ENCODE results near the gene GPR132. TPM values are rescaled to one million over a fixed set of nuclear protein-coding genes. Genes with fewer than 3 reads are reported as not detected.
A peak's percentile ranks its signal among the peaks of the same experiment; 100 is the strongest.

GPR132 gene
- total and polyA plus RNA-seq, 2 of the 8 experiments (the other 6 are each of a cell fraction or from before 2014, with no cell fraction given) = 0.11 TPM; not detected in 1

DNA sequence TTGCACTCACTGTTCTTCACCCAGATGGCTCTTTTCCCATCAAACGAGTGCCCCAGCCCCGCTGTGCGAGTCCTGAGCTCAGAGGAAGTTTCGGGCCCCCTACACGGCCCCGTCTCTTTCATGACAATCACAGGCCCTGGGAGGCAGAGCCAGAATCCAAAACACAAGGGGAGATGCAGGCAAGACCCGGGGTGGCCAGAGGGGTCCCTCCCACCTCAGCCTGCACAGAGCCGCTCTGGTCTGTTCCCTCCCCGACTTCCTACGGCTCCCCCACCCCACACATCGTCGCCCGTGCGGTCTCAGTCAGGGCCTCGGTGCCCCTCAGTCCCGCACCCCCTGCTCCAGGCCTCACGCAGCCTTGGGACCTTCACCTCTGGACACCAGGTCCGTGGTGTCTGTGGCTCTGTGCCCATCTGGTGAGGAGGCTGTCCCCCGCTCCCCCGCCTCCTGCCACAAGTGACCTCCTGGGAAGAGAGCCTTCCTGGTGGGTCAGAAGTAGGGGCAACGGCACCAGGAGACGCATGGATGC lies 8.9 kb downstream of the GPR132 start:
- no peak overlapping the region for H2BK120ac ChIP-seq (replicated peaks; ENCODE audit: low read depth, low read length)
- peaks cover 2 to 24% (median 19%) of the 10 kb centered on the region in 4 experiments; a peak in 5 of 7 replicates for H3K27me3 ChIP-seq (replicated peaks in 1 of 4; ENCODE audit: control insufficient read depth in 3 of 4, extremely low read depth in 1 of 4, insufficient read depth in 3 of 4, low read length in 3 of 4)
- peaks cover 7% of the 10 kb centered on the region; the same call in 1 of the 2 replicates for H3K23me2 ChIP-seq (ENCODE audit: low read depth, low read length)
- H2BK12ac ChIP-seq (ENCODE audit: low read depth, low read length) = peak overlapping the region; percentile 77; the same call in 1 of the 2 replicates
- peak overlapping the region; percentile 88 for H3K18ac ChIP-seq (ENCODE audit: extremely low read depth, low read length)
- no peaks in the 10 kb centered on the region for H3K79me2 ChIP-seq (ENCODE audit: control insufficient read depth in 1 of 2, insufficient read depth in 2 of 2, low read length in 2 of 2)
- 29% methylated on average over 20 of the region's 22 CpGs; no CpG with 5 or more reads in 1 of the 2 experiments for WGBS, 2 experiments (ENCODE audit: extremely low coverage in 1 of 2, insufficient coverage in 1 of 2, insufficient read length in 1 of 2, insufficient replicate concordance in 2 of 2, low coverage in 1 of 2, low lambda C conversion rate in 2 of 2, missing lambda C conversion rate in 1 of 2)
- POLR2A ChIA-PET (ENCODE audit: partially characterized antibody) = no interaction called here
- peaks cover 0 to 21% (median 14%) of the 10 kb centered on the region in 4 experiments; a peak in 6 of 7 replicates for H3K4me1 ChIP-seq (replicated peaks in 1 of 4; ENCODE audit: control insufficient read depth in 3 of 4, insufficient read depth in 4 of 4, low read length in 3 of 4)
- H2AFZ ChIP-seq (ENCODE audit: low read length) = peak overlapping the region; percentile 66; the same call in 1 of the 2 replicates
- H3K9me3 ChIP-seq (ENCODE audit: insufficient read depth in 2 of 2, low read depth in 1 of 2, low read length in 1 of 2) = no peaks in the 10 kb centered on the region
- no peak overlapping the region for H3K56ac ChIP-seq (replicated peaks; ENCODE audit: insufficient read length, low read depth, low read length)
- FAIRE-seq (no peak), DNase-seq (ENCODE audit: low read depth in 1 of 2, low spot score in 2 of 2) (no peak)
- no peak overlapping the region for H3K27ac ChIP-seq (ENCODE audit: low read depth, low read length)
- no peak overlapping the region for H3K23ac ChIP-seq (ENCODE audit: insufficient read length)
- H3K4me3 ChIP-seq (ENCODE audit: extremely low read depth in 1 of 4, insufficient read depth in 2 of 4, low read depth in 3 of 4, low read length in 4 of 4) = peak overlapping the region in 3 of 4 experiments; percentile 14 to 51 (median 14); a peak in 2 of 8 replicates
- peak overlapping the region; percentile 41 to 88 for H3K4me2 ChIP-seq (ENCODE audit: insufficient read depth in 1 of 2, low read depth in 2 of 2, low read length in 2 of 2)
- H3K4ac ChIP-seq (replicated peaks; ENCODE audit: insufficient read length, low read depth, low read length) = no peak overlapping the region
- peak overlapping the region; percentile 78 for H4K5ac ChIP-seq (ENCODE audit: insufficient read length, low read depth, low read length)
- H4K20me1 ChIP-seq (replicated peaks in 1 of 2; ENCODE audit: control insufficient read depth in 1 of 2, insufficient read depth in 2 of 2, low read length in 2 of 2) = peaks cover 0 to 1% of the 10 kb centered on the region in 2 experiments
- H3K9ac ChIP-seq (replicated peaks in 1 of 4; ENCODE audit: extremely low read depth in 1 of 4, low read depth in 3 of 4, low read length in 3 of 4) = no peak overlapping the region
- no peak overlapping the region for H3K14ac ChIP-seq (ENCODE audit: insufficient read length)
- H2BK15ac ChIP-seq (ENCODE audit: low read length) = peak overlapping the region; percentile 72; the same call in 1 of the 2 replicates
- no peaks in the 10 kb centered on the region for H3K79me1 ChIP-seq (ENCODE audit: low read depth, low read length)
- no peak overlapping the region for H2AK5ac ChIP-seq (ENCODE audit: low read depth, low read length)
- CTCF ChIA-PET (ENCODE audit: partially characterized antibody) = interaction anchor here (1.0 to 3.8 kb wide), 7 partner anchors 9 to 83 kb away, joined by 3 to 25 read pairs (median 9); no protein-coding TSS in a partner anchor
- peak overlapping the region; percentile 46; the same call in 1 of the 2 replicates for H2BK5ac ChIP-seq (ENCODE audit: low read depth, low read length)
- H4K8ac ChIP-seq (ENCODE audit: extremely low read depth, insufficient read depth, low read length) = peak overlapping the region; percentile 91
- peak overlapping the region; percentile 88 for H4K91ac ChIP-seq (replicated peaks; ENCODE audit: insufficient read length, low read length)
- no peak overlapping the region for H2BK20ac ChIP-seq (ENCODE audit: low read length)
- TF ChIP-seq HDAC2 (IDR thresholded peaks at IDR 0.05; ENCODE audit: borderline replicate concordance in 1 of 2, low read depth in 2 of 2, low read length in 2 of 2) (0 out of 4 replicates have a peak, but pooled peaks of 1 of the 2 experiments have one; percentile 16), ASH2L (IDR thresholded peaks at IDR 0.05; ENCODE audit: low read length) (peak; percentile 33), SIX5 (IDR thresholded peaks at IDR 0.05; ENCODE audit: low read depth, low read length) (no peak)
- H3K36me3 ChIP-seq (ENCODE audit: control insufficient read depth in 2 of 4, insufficient read depth in 4 of 4, low read length in 3 of 4) = no peaks in the 10 kb centered on the region

Measured in H1 (cell line).